Vagina (tissue), 2 donors: ENCODE measurements around the gene REEP1. TPM values are rescaled to one million over a fixed set of nuclear protein-coding genes. Genes with fewer than 3 reads are reported as not detected.
A peak's percentile ranks its signal among the peaks of the same experiment; 100 is the strongest.

ENCODE experiments used
- DNase-seq, 2 donors: peaks; one replicate each; pipeline ENCODE4 v3.0.0-alpha.2; 2017; ENCODE audit errors: extremely low spot score in 2 of 2
- H3K27ac ChIP-seq: fragments of 200-600 bp; sonication (generic); one replicate; pipeline ENCODE4 v1.5.1; 2019
- H3K27me3 ChIP-seq: fragments of 200-600 bp; sonication (generic); one replicate; pipeline ENCODE4 v1.5.1; 2019
- H3K36me3 ChIP-seq, 2 donors: fragments of 200-600 bp; sonication (generic); one replicate each; pipeline ENCODE4 v1.5.1; 2017 to 2019
- H3K4me1 ChIP-seq: fragments of 200-600 bp; sonication (generic); one replicate; pipeline ENCODE4 v1.5.1; 2019
- H3K4me3 ChIP-seq, 2 donors: fragments of 200-600 bp; sonication (generic); 1 replicate in 1 of 2; 2 replicates in 1 of 2; pipeline ENCODE4 v1.5.1; 2016 to 2019
- H3K9me3 ChIP-seq: fragments of 200-600 bp; sonication (generic); one replicate; pipeline ENCODE4 v1.5.1; 2019
- CTCF ChIP-seq, 3 experiments: fragments of 450-650 bp in 2 of 3; fragments of 200-600 bp in 1 of 3; sonication (generic) in 1 of 3; IDR thresholded peaks; one replicate each; pipeline ENCODE4 v1.5.1; 2017 to 2019; ENCODE audit warnings: antibody characterized with exemption in 3 of 3, mild to moderate bottlenecking in 2 of 3, moderate library complexity in 2 of 3
- POLR2A ChIP-seq, 2 donors: fragments of 450-650 bp; IDR thresholded peaks; one replicate each; pipeline ENCODE4 v1.6.1; 2017; ENCODE audit warnings: antibody characterized with exemption in 2 of 2, mild to moderate bottlenecking in 2 of 2, moderate library complexity in 2 of 2
- POLR2AphosphoS5 ChIP-seq, 2 donors: sonication (generic); formaldehyde crosslinking; IDR thresholded peaks; one replicate each; pipeline ENCODE4 v1.9.0; 2017; ENCODE audit warnings: antibody characterized with exemption in 2 of 2, mild to moderate bottlenecking in 2 of 2, low read depth in 1 of 2; ENCODE audit not compliant: insufficient read depth in 1 of 2
- intact Hi-C: fragments of 100-400 bp; cut with DNase I; formaldehyde crosslinking; loops from one replicate; pipeline ENCODE4 v1.15.1; 2023
- total RNA-seq: library from RNA; depleted of rRNA; stranded (reverse); fragments of >200 nt; gene quantifications from one replicate; pipeline ENCODE4 v1.2.3, GENCODE V29; 2016

The REEP1 gene
- total RNA-seq, 1 donor from 2014 or later = 13.5 TPM

GRCh38 chr2:86332654-86333053, 4.8 kb downstream of the REEP1 start:
- peak in 1 of 2 donors; percentile 77 for DNase-seq
- H3K27ac ChIP-seq = no peak overlapping the region
- H3K9me3 ChIP-seq = no peaks in the 10 kb centered on the region
- TF ChIP-seq CTCF (IDR thresholded peaks at IDR 0.05) = no peak
- TF ChIP-seq POLR2A (IDR thresholded peaks at IDR 0.05) = no peak
- TF ChIP-seq POLR2AphosphoS5 (IDR thresholded peaks at IDR 0.05; ENCODE audit: insufficient read depth in 1 of 2, low read depth in 1 of 2) = no peak
- intact Hi-C loops = no loop called here
- peaks cover 8% of the 10 kb centered on the region for H3K4me1 ChIP-seq
- H3K27me3 ChIP-seq = no peaks in the 10 kb centered on the region
- H3K4me3 ChIP-seq = no peak overlapping the region
- no peaks in the 10 kb centered on the region for H3K36me3 ChIP-seq

GRCh38 chr2:86331384-86331783, 6.0 kb downstream of the REEP1 start:
- TF ChIP-seq POLR2AphosphoS5 (IDR thresholded peaks at IDR 0.05; ENCODE audit: insufficient read depth in 1 of 2, low read depth in 1 of 2) = no peak
- no peak for TF ChIP-seq POLR2A (IDR thresholded peaks at IDR 0.05)
- DNase-seq = no peak
- intact Hi-C loops = no loop called here
- no peaks in the 10 kb centered on the region for H3K9me3 ChIP-seq
- no peak overlapping the region for H3K27ac ChIP-seq
- no peaks in the 10 kb centered on the region for H3K27me3 ChIP-seq
- no peak overlapping the region for H3K4me3 ChIP-seq
- H3K36me3 ChIP-seq = no peaks in the 10 kb centered on the region
- peaks cover 2% of the 10 kb centered on the region for H3K4me1 ChIP-seq

- no peak for DNase-seq
- Histone ChIP-seq H3K4me1 (no peaks in the 10 kb centered on the region), H3K4me3 (no peak overlapping the region), H3K9me3 (no peaks in the 10 kb centered on the region), H3K27me3 (no peaks in the 10 kb centered on the region), H3K36me3 (no peaks in the 10 kb centered on the region), H3K27ac (no peak overlapping the region)
- no peak for TF ChIP-seq POLR2A (IDR thresholded peaks at IDR 0.05)
- TF ChIP-seq CTCF (IDR thresholded peaks at IDR 0.05) = no peak
- no peak for TF ChIP-seq POLR2AphosphoS5 (IDR thresholded peaks at IDR 0.05; ENCODE audit: insufficient read depth in 1 of 2, low read depth in 1 of 2)
- intact Hi-C loops = no loop called here
Observed at GRCh38 chr2:86330001-86330400, 7.4 kb downstream of the REEP1 start.

- peak in 1 of 2 donors; percentile 64 for DNase-seq
- H3K27me3 ChIP-seq = no peaks in the 10 kb centered on the region
- no peak overlapping the region for H3K4me3 ChIP-seq
- no peak for TF ChIP-seq POLR2AphosphoS5 (IDR thresholded peaks at IDR 0.05; ENCODE audit: insufficient read depth in 1 of 2, low read depth in 1 of 2)
- no peak for TF ChIP-seq CTCF (IDR thresholded peaks at IDR 0.05)
- TF ChIP-seq POLR2A (IDR thresholded peaks at IDR 0.05) = no peak
- H3K4me1 ChIP-seq = no peaks in the 10 kb centered on the region
- intact Hi-C loops = no loop called here
- no peak overlapping the region for H3K27ac ChIP-seq
- no peaks in the 10 kb centered on the region for H3K9me3 ChIP-seq
- H3K36me3 ChIP-seq = no peaks in the 10 kb centered on the region
Observed at GRCh38 chr2:86323273-86324021, 14.0 kb downstream of the REEP1 start.

GRCh38 chr2:86319700-86320580, 17.5 kb downstream of the REEP1 start:
- TF ChIP-seq POLR2A (IDR thresholded peaks at IDR 0.05) = no peak
- no peak for TF ChIP-seq CTCF (IDR thresholded peaks at IDR 0.05)
- no peak for TF ChIP-seq POLR2AphosphoS5 (IDR thresholded peaks at IDR 0.05; ENCODE audit: insufficient read depth in 1 of 2, low read depth in 1 of 2)
- Histone ChIP-seq H3K4me1 (no peaks in the 10 kb centered on the region), H3K27ac (no peak overlapping the region), H3K27me3 (no peaks in the 10 kb centered on the region), H3K9me3 (no peaks in the 10 kb centered on the region), H3K36me3 (no peaks in the 10 kb centered on the region), H3K4me3 (no peak overlapping the region)
- DNase-seq = peak in 1 of 2 donors; percentile 8
- intact Hi-C loops = no loop called here
